Keratinocyte (primary cell): ENCODE measurements around the gene ZNF487. TPM values are rescaled to one million over a fixed set of nuclear protein-coding genes. Genes with fewer than 3 reads are reported as not detected.

Source experiments
- DNase-seq: peaks from one replicate; pipeline ENCODE4 v3.0.0-alpha.2; 2011; ENCODE audit warnings: low read depth, missing footprints, low spot score
- FAIRE-seq: peaks from 2 replicates; lab custom pipeline; 2011; peaks lifted over from hg19 to GRCh38; lab: Jason Lieb, UNC
- H2AFZ ChIP-seq: 2 replicates; pipeline ENCODE4 v1.6.0; 2012; ENCODE audit warnings: low read length, control low read depth, inconsistent platforms; ENCODE audit not compliant: control insufficient read depth
- H3K27ac ChIP-seq: 2 replicates; pipeline ENCODE4 v1.5.1; 2011; ENCODE audit warnings: low read length; ENCODE audit not compliant: control insufficient read depth, insufficient read depth
- H3K27me3 ChIP-seq: 3 replicates; pipeline ENCODE4 v1.6.0; 2011; ENCODE audit warnings: low read length; ENCODE audit not compliant: control insufficient read depth, insufficient read depth; ENCODE audit errors: extremely low read depth
- H3K36me3 ChIP-seq, 2 experiments: 2 replicates in 1 of 2; 3 replicates in 1 of 2; pipeline ENCODE4 v1.5.1; 2011; ENCODE audit warnings: low read length in 2 of 2, mild to moderate bottlenecking in 1 of 2; ENCODE audit not compliant: control insufficient read depth in 2 of 2, insufficient read depth in 2 of 2; ENCODE audit errors: extremely low read depth in 1 of 2
- H3K4me1 ChIP-seq: 3 replicates; pipeline ENCODE4 v1.5.1; 2011; ENCODE audit warnings: low read length; ENCODE audit not compliant: control insufficient read depth, insufficient read depth; ENCODE audit errors: extremely low read depth
- H3K4me2 ChIP-seq: 3 replicates; pipeline ENCODE4 v1.6.0; 2011; ENCODE audit warnings: low read depth, low read length; ENCODE audit not compliant: control insufficient read depth, insufficient read depth; ENCODE audit errors: extremely low read depth
- H3K4me3 ChIP-seq, 3 experiments: fragments of 200-600 bp in 1 of 3; sonication (generic) in 1 of 3; 2 replicates in 2 of 3; 3 replicates in 1 of 3; pipeline ENCODE4 v1.5.1; 2011 to 2016; ENCODE audit warnings: low read length in 3 of 3, mild to moderate bottlenecking in 3 of 3, control low read depth in 2 of 3, inconsistent platforms in 1 of 3, low read depth in 1 of 3, mixed read lengths in 1 of 3, mixed run types in 1 of 3, moderate library complexity in 1 of 3; ENCODE audit not compliant: control insufficient read depth in 2 of 3, insufficient read depth in 2 of 3; ENCODE audit errors: extremely low read depth in 1 of 3
- H3K79me2 ChIP-seq: 2 replicates; pipeline ENCODE4 v1.6.0; 2012; ENCODE audit warnings: low read length; ENCODE audit not compliant: control insufficient read depth, insufficient read depth
- H3K9ac ChIP-seq: 3 replicates; pipeline ENCODE4 v1.6.0; 2011; ENCODE audit warnings: low read length; ENCODE audit not compliant: control insufficient read depth, insufficient read depth; ENCODE audit errors: extremely low read depth
- H3K9me1 ChIP-seq: 3 replicates; pipeline ENCODE4 v1.6.0; 2011; ENCODE audit warnings: low read length; ENCODE audit not compliant: control insufficient read depth, insufficient read depth; ENCODE audit errors: extremely low read depth
- H3K9me3 ChIP-seq: 2 replicates; pipeline ENCODE4 v1.5.1; 2012; ENCODE audit warnings: low read depth, low read length; ENCODE audit not compliant: control insufficient read depth
- H4K20me1 ChIP-seq: 3 replicates; pipeline ENCODE4 v1.6.0; 2011; ENCODE audit warnings: low read length; ENCODE audit not compliant: control insufficient read depth, insufficient read depth; ENCODE audit errors: extremely low read depth
- CTCF ChIP-seq, 3 experiments: IDR thresholded peaks in 1 of 3; conservative IDR thresholded peaks in 1 of 3; optimal IDR thresholded peaks in 1 of 3; 2 replicates in 2 of 3; 3 replicates in 1 of 3; pipeline versions ENCODE3 to v1.5.1; 2011; ENCODE audit warnings: low read length in 3 of 3, mild to moderate bottlenecking in 3 of 3, moderate library complexity in 2 of 3, control low read depth in 1 of 3, inconsistent platforms in 1 of 3; ENCODE audit not compliant: insufficient read depth in 2 of 3; ENCODE audit errors: extremely low read depth in 1 of 3
- EZH2 ChIP-seq: IDR thresholded peaks from one replicate; pipeline ENCODE4 v1.6.1; 2012; ENCODE audit warnings: inconsistent platforms, mild to moderate bottlenecking, low read length, moderate library complexity
- dilution Hi-C: fragments of 300-500 bp; cut with MboI; formaldehyde crosslinking; loops from one replicate; pipeline ENCODE4 v1.7.0; 2020; ENCODE audit warnings: low sequenced_read_pairs; ENCODE audit not compliant: extremely low pct_ligation_motif_present
- polyA plus RNA-seq, 5 experiments: library from polyadenylated mRNA; depleted of rRNA in 3 of 5; stranded (reverse) in 3 of 5; stranded (forward) in 1 of 5; unstranded in 1 of 5; fragments of >200 nt; gene quantifications; 1 replicate in 1 of 5; 2 replicates in 3 of 5; 3 replicates in 1 of 5; pipeline versions ENCODE4 v1.2.1 to v1.2.3, GENCODE V29; 2011 to 2012; ENCODE audit warnings: missing spikeins in 2 of 5, low read depth in 1 of 5, low replicate concordance in 1 of 5

Gene ZNF487
- polyA plus RNA-seq, 1 donor (not counting 4 experiments of a cell fraction or from before 2014, with no cell fraction given), result 4.1 TPM

GRCh38 chr10:43411536-43411935 is 25.4 kb upstream of the ZNF487 start:
- FAIRE-seq (no peak), DNase-seq (no peak)
- TF ChIP-seq EZH2 (no peak), CTCF (optimal IDR thresholded peaks at IDR 0.05 in 1 of 3, IDR thresholded peaks at IDR 0.05 in 1 of 3, conservative IDR thresholded peaks at IDR 0.05 in 1 of 3; ENCODE audit: extremely low read depth in 1 of 3, insufficient read depth in 2 of 3, low read length in 3 of 3) (no peak)

GRCh38 chr10:43415544-43415943 is 21.4 kb upstream of the ZNF487 start:
- H2AFZ ChIP-seq, result no peak overlapping the region
- H4K20me1 ChIP-seq, result no peaks in the 10 kb centered on the region
- TF ChIP-seq CTCF (optimal IDR thresholded peaks at IDR 0.05 in 1 of 3, IDR thresholded peaks at IDR 0.05 in 1 of 3, conservative IDR thresholded peaks at IDR 0.05 in 1 of 3; ENCODE audit: extremely low read depth in 1 of 3, insufficient read depth in 2 of 3, low read length in 3 of 3), result no peak
- TF ChIP-seq EZH2, result no peak
- no peaks in the 10 kb centered on the region for H3K36me3 ChIP-seq
- H3K27ac ChIP-seq, result no peak overlapping the region
- FAIRE-seq (no peak), DNase-seq (no peak)
- H3K4me3 ChIP-seq, result no peak overlapping the region
- no peaks in the 10 kb centered on the region for H3K79me2 ChIP-seq
- H3K4me1 ChIP-seq, result peaks cover 4% of the 10 kb centered on the region
- no peak overlapping the region for H3K4me2 ChIP-seq
- no peaks in the 10 kb centered on the region for H3K27me3 ChIP-seq
- no peak overlapping the region for H3K9ac ChIP-seq
- H3K9me1 ChIP-seq, result no peaks in the 10 kb centered on the region
- no peaks in the 10 kb centered on the region for H3K9me3 ChIP-seq
- dilution Hi-C loops, result no loop called here

More at GRCh38 chr10:43411536-43411935, 25.4 kb upstream of the ZNF487 start:
- Histone ChIP-seq H3K9ac (no peak overlapping the region), H3K36me3 (no peaks in the 10 kb centered on the region), H3K79me2 (peaks cover 21% of the 10 kb centered on the region), H3K27me3 (no peaks in the 10 kb centered on the region), H3K4me1 (no peaks in the 10 kb centered on the region), H3K9me3 (no peaks in the 10 kb centered on the region), H3K4me3 (no peak overlapping the region), H3K27ac (no peak overlapping the region), H3K4me2 (no peak overlapping the region), H4K20me1 (no peaks in the 10 kb centered on the region), H3K9me1 (no peaks in the 10 kb centered on the region), H2AFZ (no peak overlapping the region)
- dilution Hi-C loops, result no loop called here
